Erythroblast (primary cell): ENCODE results near the gene ADAMTS16.
"Not testable (repeated sequence)": the region's sequence is repeated elsewhere in the genome, so short reads cannot be mapped to it uniquely, and the experiment has no call there.

Experiments used
- DNase-seq, 2 experiments: peaks; one replicate each; lab custom pipeline; 2025; lab: John Stamatoyannopoulos, UW
- GATA1 ChIP-seq: IDR thresholded peaks from 2 replicates; pipeline ENCODE4 v1.6.1; 2011; ENCODE audit warnings: low read depth, mild to moderate bottlenecking, control low read depth, low read length, moderate library complexity
- POLR2A ChIP-seq: IDR thresholded peaks from 2 replicates; pipeline ENCODE4 v1.6.1; 2011; ENCODE audit warnings: mild to moderate bottlenecking, low read length

Gene ADAMTS16

GRCh38 chr5:5132693-5133295 lies 7.3 kb upstream of the ADAMTS16 start:
- no peak for DNase-seq

GRCh38 chr5:5134107-5134506 lies 6.0 kb upstream of the ADAMTS16 start:
- DNase-seq = no peak
- TF ChIP-seq POLR2A (no peak), GATA1 (no peak)

More at GRCh38 chr5:5132693-5133295, 7.3 kb upstream of the ADAMTS16 start:
- no peak for TF ChIP-seq POLR2A
- TF ChIP-seq GATA1 = no peak

GRCh38 chr5:5135957-5136676 lies 4.0 kb upstream of the ADAMTS16 start:
- TF ChIP-seq POLR2A (no peak), GATA1 (no peak)
- DNase-seq = no peak

GRCh38 chr5:5137851-5138250 lies 2.3 kb upstream of the ADAMTS16 start:
- not testable (repeated sequence) for DNase-seq

GRCh38 chr5:5139336-5139776 lies 774 bp upstream of the ADAMTS16 start:
- DNase-seq = no peak

GRCh38 chr5:5140479-5141338 lies 579 bp downstream of the ADAMTS16 start:
- TF ChIP-seq POLR2A (no peak), GATA1 (no peak)
- no peak for DNase-seq

More at GRCh38 chr5:5139336-5139776, 774 bp upstream of the ADAMTS16 start:
- TF ChIP-seq POLR2A = no peak
- no peak for TF ChIP-seq GATA1

GRCh38 chr5:5141339-5141599 lies 1.1 kb downstream of the ADAMTS16 start:
- TF ChIP-seq POLR2A (no peak), GATA1 (no peak)
- no peak for DNase-seq

- peak; percentile 57 to 79 for DNase-seq
- TF ChIP-seq POLR2A (no peak), GATA1 (no peak)
Observed at GRCh38 chr5:5141625-5142525, 1.7 kb downstream of the ADAMTS16 start.

GRCh38 chr5:5144441-5144840 lies 4.3 kb downstream of the ADAMTS16 start:
- TF ChIP-seq POLR2A = no peak
- TF ChIP-seq GATA1 = no peak
- no peak for DNase-seq

GRCh38 chr5:5145651-5146529 lies 5.8 kb downstream of the ADAMTS16 start:
- no peak for DNase-seq
- TF ChIP-seq POLR2A (no peak), GATA1 (no peak)

GRCh38 chr5:5146530-5147160 lies 6.5 kb downstream of the ADAMTS16 start:
- DNase-seq = no peak
- TF ChIP-seq GATA1 = no peak
- no peak for TF ChIP-seq POLR2A

- no peak for TF ChIP-seq POLR2A
- TF ChIP-seq GATA1 = no peak
- no peak for DNase-seq
Observed at GRCh38 chr5:5149154-5149553, 9.0 kb downstream of the ADAMTS16 start.
